ENCODE data around the gene TSPOAP1.

Gene TSPOAP1

DNA sequence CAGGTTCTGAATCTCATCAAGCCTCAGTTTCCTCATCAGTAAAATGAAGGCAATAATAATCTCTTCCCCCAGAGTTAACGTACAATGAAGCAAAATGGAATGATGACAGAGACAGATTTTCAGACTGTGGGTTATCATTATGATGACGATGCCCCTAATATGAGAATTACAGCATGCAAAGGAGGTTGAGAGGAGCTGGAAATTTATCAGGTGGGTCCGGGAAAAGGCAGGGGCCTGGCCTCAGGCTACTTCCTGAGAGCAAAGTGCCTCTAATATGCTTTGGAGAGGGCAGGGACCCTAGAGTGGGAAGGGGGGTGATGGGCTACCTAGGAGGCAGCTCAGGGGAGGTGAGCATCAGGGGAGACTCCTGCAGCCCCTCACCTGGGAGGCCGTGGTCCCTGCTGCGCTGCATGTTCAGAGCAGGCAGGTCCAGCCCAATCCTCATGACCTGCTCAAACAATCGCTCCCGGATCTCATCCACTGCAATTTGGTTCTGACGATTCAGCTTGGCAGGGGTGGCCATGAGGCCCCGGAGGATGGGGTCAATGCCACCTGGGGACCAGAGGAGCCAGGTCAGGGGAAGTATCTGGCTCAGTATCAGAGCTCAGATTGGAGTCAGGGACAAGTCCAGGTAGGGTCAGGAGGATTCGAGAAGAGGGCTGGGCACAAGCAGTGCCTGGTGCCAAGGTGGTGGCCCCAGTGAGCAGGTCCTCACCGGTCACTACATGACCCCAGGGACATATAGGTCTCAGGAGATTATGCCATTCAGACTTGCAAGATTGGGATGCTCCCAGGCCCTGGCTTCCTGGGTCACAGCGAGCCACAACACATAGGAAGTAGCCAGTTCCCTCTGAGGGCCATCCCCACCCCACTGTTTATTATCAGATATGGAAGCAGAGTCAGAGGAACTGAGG lies 56.0 kb downstream of the TSPOAP1 start:
- DNase-seq: no peak

DNA sequence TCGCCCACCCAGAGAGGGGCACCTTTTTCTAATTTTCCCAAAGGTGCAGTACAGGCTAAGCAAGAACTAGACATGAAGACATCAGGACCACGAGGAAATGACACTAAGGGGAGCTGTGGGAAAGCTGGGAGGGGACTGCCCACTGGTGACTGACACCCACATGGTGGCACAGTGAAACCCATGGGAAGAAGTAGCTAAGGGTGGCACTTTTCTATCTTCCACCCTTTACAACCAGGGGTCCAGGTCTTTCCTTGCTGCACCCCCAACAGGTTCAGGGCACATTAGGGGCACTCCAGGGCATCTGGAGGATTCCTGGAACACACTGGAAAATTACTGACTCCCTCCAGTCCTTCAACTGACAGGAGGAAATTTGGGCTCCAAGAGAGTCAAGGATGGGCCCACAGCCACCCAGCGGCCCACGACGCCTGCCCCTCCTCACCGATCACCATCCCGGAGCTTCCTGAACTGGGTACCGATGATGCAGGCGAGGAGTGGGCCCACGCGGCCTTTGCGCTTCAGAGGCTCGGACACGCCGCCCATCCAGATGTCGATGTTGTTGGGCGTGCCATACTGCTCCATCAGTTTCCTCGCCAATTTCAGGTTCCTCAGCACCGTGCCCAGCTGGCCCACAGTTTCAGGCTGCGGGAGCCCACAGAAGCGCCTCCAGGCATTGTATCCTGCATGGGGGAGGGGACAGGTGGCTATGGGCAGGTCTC lies 57.2 kb downstream of the TSPOAP1 start:
- DNase-seq: no peak

DNA sequence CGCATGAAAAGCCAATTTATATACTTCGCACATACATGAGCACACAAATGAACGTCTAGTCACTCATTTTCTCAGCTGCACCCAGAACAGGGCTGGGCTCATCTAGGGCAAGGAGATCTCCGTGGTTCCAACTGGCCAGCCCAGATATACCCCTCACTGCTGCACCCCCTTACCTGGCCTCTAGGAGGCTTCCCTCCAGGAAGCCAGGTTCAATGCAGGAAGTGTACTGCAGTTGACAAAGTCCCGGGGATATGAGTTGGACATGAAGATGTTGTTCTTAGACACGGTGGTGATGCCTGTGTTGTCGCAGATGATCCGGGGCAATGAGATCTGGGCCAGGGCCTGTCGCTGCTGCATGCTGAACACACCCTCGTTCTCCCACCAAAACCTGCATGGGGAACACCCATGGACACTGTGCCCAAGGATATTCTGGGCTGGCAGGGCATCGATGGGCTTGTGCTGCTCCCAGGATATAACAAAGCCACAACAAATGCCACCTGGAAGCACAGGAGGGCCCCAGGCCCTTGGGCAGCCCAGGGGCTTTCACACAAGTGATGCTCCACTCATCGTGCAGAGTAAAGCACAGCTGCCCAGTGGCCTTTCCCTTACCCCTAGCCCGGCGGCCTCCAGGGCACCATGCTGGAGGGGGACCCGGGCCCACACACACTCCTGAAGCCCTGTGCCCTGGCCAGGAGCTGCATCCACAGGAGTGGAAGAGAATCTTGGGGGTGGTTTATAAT lies 57.9 kb downstream of the TSPOAP1 start:
- no peak for DNase-seq

DNA sequence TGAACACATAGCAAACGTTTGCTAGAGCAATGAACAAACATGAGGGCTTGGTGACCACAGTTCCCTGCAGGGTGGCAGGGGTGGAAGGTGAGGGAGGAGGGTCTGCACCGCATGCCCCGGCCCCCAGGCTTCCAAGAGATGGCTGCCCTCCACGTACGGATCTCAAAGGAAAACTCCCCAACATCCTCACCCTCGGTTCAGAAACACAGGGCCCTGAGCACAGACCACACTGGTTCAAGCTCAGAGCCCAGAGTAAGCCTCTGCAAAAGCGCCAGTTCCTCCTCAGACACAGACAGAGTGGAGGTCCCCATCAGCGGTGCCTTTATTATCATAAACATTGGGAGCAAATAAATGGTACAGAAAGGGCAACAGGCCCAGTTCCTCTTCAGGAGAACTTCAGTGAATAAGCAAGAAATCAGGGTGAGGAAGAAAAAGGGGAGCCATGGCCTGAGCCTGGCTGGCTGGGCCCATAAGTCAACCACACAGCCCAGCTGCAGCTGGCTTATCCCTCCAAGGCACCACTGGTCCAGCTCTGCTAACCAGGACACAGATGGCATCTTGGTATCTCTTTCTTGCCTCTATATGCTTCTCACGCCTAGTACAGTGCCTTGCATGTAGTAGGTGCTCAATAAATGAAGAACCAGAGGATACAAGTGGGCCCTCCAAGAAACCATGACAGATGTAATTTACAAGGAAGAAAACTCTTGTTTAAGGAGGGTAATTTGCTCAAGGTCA lies 58.9 kb downstream of the TSPOAP1 start:
- no peak for DNase-seq

DNA sequence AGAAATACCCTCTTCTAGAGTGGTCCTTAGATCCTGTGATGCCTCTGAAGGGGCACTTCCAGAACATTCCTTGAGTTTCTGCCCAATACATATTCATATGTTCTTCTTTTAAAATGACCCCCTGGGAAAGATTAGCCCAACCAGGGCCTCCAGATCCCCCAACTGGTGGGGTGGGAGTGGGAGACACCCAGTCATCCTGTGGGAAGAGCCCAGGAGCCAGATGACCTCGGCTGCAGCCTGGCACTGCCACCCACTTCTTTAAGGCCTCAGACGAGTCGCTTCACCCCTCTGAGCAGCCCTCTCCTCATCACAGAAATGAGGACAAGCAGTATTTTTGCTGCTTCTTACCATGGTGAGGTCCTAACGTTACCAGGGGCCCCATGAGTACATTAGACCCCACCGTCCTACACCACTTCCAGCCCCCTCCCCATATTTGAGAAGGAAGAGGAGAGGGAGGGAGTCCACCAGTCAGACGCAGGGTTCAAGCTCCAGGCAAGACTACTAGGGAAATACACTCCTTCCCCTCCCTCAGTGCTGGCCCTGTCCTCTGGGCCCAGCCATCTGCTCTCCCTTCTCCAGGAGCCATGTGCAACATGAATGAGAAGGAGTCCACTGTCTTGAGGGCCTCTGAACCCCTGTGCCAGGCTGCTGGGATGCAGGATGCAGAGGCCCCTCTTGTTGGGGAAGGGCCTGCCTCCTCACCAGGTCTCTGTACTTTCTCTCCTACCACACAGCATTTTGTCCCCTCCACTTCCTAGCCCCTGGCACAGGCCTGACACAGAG lies 59.6 kb downstream of the TSPOAP1 start:
- no peak for DNase-seq

DNA sequence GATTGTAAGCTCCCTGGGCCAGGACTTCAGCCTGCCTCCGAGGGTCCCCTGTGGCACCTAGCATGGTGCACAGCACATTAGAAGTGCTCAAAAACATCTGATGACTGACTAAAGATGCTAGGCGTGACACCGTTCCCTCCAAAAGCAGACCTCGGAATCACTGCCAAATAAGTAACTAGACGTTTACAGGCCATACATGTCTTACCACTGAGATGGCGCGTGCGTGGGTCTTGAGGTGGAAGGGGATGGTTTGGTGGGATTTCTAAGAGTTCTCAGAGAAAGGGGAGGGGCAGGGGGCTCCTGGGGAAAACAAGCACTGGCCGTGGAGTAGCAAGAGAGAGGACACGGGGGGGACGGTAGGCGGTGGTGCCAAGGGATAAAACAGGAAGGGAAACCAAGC lies 60.3 kb downstream of the TSPOAP1 start:
- no peak for DNase-seq

DNA sequence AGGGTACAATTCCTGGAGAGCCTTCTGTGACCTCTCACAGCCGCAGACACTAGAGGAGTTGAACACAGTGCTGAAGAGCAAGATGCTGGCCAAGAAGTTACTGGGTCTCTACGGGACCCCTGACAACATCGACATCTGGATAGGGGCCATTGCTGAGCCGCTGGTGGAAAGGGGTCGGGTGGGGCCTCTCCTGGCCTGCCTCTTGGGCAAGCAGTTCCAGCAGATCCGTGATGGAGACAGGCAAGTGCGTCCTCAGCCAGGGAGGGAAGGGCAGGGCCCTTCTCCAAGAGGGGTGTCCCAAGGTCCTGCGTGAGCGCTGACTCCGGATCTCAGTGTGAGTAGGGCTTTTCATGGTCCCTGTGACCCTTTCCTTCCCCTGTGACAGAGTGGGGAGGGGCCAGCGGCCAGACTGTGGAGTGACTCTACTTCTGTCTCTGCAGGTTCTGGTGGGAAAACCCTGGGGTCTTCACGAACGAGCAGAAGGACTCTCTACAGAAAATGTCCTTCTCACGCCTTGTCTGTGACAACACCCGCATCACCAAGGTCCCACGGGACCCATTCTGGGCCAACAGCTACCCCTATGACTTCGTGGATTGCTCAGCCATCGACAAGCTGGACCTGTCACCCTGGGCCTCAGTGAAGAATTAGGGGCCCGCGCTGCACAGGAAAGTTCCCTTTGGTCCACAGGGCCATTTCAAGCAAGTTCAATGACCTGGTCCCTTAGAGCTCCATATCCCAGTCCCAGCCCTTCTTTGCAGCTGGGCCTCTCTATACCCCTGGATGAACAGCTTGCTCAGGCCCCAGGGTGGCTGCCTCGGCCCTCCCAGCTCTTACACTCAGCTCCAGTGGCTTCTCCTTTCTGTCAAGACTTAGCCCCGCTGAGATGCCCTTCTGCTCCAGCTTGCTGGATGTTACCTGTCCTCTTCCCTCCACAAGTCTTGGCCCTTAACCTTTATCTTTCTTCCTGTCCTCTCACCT lies 61.0 kb downstream of the TSPOAP1 start:
- no peak for DNase-seq

DNA sequence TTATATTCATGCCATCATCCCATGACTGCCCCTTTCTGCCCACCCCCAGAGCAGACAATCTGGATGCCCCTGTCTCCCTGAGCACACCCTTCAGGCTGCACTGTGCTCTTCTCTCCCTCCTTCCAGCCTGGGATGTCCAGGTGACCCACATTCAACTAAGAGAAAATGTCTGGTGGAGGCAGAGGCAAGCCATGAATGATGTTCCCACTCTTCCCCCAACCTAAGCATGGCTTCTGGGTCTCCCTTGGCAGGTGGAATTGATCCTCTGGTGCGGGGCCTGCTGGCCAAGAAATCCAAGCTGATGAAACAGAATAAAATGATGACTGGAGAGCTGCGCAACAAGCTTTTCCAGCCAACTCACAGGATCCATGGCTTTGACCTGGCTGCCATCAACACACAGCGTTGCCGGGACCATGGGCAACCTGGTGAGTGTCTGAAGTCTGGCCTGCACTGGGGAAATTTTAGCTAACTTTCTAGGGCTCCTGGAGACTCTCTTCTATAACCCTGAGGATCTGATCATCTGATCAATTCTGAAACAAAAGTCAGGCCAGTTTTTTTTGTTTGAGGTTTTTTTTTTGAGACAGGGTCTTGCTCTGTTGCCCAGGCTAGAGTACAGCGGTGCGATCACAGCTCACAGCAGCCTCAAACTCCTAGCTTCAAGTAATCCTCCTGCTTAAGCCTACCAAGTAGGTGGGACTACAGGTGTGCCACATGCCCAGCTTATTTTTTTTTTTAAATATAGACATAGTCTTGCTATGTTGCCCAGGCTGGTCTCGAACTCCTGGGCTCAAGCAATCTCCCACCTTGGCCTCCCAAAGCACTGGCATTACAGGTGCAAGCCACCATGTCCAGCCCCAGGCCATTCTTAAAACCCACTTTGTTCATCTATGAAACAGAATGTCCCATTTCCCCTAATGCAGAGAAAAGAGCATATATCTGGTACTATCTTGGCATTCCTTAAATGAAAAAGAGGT lies 62.4 kb downstream of the TSPOAP1 start:
- DNase-seq: no peak

DNA sequence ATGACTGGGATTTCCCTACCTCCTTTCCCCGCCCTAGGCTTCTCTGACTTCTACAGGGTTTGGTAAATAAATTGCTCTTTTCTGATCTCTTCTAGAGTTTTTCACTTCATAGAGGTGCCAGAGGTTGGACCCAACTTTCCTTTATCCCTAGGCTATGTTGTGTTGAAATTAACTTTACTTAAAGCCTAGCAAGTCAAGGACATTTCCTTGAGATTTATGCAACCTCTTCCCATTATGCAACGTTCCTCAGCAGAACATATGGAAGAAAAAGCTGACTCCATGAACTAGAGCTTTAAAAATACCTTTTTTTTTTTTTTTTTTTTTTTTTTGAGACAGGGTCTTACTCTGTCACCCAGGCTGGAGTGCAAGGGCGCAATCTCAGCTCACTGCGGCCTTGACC lies 63.3 kb downstream of the TSPOAP1 start:
- DNase-seq: no peak

DNA sequence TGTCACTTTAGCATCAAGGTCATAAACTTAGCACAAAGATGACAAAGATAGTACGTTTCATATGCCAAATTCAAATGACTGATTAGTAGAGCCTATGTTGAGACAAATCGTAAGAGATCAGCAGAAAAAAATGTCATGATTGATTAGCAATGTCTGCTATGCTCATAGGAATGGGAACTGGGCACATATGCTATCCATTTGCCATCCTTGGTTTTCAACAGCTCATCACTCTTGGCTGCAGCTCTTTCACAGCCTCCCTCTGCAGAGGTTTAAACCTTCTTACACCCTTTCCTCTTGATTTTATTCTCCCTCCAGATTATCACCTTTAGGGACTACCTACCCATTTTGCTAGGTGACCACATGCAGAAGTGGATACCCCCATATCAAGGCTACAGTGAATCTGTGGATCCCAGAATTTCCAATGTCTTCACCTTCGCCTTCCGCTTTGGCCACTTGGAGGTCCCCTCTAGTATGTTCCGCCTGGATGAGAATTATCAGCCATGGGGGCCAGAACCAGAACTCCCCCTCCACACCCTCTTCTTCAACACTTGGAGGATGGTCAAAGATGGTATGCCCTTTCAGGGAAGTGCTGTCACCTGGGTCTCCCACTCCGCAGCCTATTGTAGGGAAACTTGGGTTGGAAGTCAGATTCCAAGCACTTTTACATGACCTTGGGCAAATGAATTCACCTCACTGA lies 64.0 kb downstream of the TSPOAP1 start:
- DNase-seq: no peak

DNA sequence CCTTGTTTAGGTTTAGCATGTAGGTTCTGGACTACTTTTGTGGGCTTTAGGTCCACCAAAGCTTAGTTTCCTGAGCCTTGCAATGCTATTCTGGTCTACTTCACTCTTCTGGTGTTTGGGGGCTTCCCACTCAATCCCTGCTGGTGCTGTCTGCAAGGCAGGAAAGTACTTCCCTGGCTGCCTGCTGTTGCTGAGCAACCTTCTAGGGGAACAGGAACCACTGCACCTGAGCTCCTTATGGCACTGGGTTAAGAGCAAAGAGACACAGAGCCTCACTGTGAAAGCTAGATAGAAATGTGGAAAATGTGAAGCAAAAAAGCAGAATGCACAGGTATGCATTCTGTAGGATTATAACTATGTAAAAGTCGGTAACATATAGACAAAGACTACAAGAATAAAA lies 64.8 kb downstream of the TSPOAP1 start:
- no peak for DNase-seq

DNA sequence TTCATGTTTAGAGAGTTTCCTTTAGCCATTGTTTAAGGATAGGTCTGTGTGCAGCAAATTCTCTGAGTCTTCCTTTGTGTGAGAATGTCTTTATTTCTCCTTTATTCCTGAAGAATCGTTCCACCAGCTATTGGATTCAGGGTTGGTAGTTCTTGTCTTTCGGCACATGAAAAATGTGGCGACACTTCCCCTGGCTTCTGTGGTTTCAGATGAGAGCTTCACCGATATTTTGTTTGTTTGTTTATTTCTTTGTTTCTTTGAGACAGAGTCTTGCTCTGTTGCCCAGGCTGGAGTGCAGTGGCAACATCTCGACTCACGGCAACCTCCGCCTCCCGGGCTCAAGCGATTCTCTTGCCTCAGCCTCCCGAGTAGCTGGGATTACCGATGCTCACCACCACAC lies 66.4 kb downstream of the TSPOAP1 start:
- no peak for DNase-seq

DNA sequence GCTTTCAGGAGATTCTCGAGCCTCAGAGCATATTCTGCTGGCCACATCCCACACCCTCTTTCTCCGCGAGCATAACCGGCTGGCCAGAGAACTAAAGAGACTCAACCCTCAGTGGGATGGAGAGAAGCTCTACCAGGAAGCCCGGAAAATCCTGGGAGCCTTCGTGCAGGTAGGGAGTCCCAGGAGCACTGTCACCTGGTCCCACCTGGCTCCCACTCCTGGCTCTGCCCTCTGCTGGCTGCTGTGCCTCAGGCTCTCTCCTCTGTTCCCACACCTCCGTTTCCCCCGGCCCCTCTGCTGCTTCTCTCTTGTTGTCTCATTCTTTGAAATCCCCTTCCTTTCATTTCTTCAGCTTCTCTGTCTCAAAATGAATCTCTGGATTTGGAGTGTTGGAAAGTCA lies 73.8 kb downstream of the TSPOAP1 start:
- no peak for DNase-seq

DNA sequence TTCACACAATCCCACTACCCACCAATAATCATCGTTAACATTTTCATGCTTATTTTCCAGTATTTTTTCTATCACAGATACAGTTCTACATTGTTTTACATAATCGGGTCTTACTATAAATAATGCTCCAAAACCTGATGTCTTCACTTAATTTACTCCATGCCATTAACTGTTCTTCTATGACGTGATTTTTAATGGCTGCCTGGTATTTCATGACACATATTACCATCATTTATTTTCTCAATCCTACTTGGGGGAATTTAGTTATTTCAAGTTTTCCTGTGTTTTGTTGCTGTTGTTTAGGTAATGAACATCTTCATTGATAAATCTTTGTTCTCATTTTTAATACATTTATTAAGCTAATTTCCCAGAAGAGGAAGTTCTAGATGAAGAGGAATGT lies 75.5 kb downstream of the TSPOAP1 start:
- no peak for DNase-seq

DNA sequence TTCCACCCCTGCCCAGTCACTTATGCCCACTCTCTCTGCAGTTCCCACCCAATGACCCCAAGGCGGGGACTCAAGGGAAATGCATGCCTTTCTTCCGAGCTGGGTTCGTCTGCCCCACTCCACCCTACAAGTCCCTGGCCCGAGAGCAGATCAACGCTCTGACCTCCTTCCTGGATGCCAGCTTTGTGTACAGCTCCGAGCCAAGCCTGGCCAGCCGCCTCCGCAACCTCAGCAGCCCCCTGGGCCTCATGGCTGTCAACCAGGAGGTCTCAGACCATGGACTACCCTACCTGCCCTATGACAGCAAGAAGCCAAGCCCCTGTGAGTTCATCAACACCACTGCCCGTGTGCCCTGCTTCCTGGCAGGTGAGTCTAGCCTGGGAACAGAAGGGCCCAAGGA lies 76.5 kb downstream of the TSPOAP1 start:
- DNase-seq: no peak
